HCT116 (cell line): ENCODE measurements around the gene CPM.

Experiments used
- CTCF ChIP-seq, 3 experiments: fragments of 200-600 bp in 1 of 3; sonication (generic) in 1 of 3; IDR thresholded peaks in 2 of 3; conservative IDR thresholded peaks in 1 of 3; 2 replicates each; pipeline ENCODE4 v1.5.1; 2012 to 2017; ENCODE audit warnings: low read depth in 2 of 3, low read length in 2 of 3, antibody characterized with exemption in 1 of 3, borderline replicate concordance in 1 of 3, control low read depth in 1 of 3, mild to moderate bottlenecking in 1 of 3, mixed read lengths in 1 of 3, mixed run types in 1 of 3, moderate library complexity in 1 of 3; ENCODE audit not compliant: insufficient read depth in 1 of 3
- EZH2 ChIP-seq: fragments of 200-600 bp; sonication (generic); IDR thresholded peaks from 2 replicates; pipeline ENCODE4 v1.6.1; 2017; ENCODE audit warnings: antibody characterized with exemption, mixed run types
- FOSL1 ChIP-seq: IDR thresholded peaks from 2 replicates; pipeline ENCODE4 v1.6.1; 2012; ENCODE audit warnings: low read depth
- MAX ChIP-seq: IDR thresholded peaks from 2 replicates; pipeline ENCODE4 v1.6.1; 2012
- POLR2A ChIP-seq: IDR thresholded peaks from 2 replicates; pipeline ENCODE4 v1.7.0; 2011; ENCODE audit warnings: borderline replicate concordance; ENCODE audit not compliant: insufficient read depth, insufficient read length; ENCODE audit errors: extremely low read depth
- POLR2AphosphoS5 ChIP-seq: IDR thresholded peaks from 2 replicates; pipeline ENCODE4 v1.6.1; 2011; ENCODE audit warnings: mild to moderate bottlenecking, low read depth, low read length, moderate library complexity
- RAD21 ChIP-seq: IDR thresholded peaks from 2 replicates; pipeline ENCODE4 v1.6.1; 2012; ENCODE audit warnings: low read depth, mild to moderate bottlenecking
- SIN3A ChIP-seq: IDR thresholded peaks from 2 replicates; pipeline ENCODE4 v1.6.1; 2012; ENCODE audit warnings: low read depth
- ZNF274 ChIP-seq: fragments of 200-500 bp; sonication (Bioruptor generic); IDR thresholded peaks from 2 replicates; pipeline ENCODE4 v1.6.1; 2014; ENCODE audit warnings: mild to moderate bottlenecking, low read depth, low read length, inconsistent platforms

GRCh38 chr12:68958322-68958721, 25.4 kb upstream of the CPM start:
- TF ChIP-seq CTCF (IDR thresholded peaks at IDR 0.05 in 2 of 3, conservative IDR thresholded peaks at IDR 0.05 in 1 of 3; ENCODE audit: borderline replicate concordance in 1 of 3, insufficient read depth in 1 of 3, low read depth in 2 of 3, low read length in 2 of 3) (no peak), POLR2AphosphoS5 (no peak), FOSL1 (no peak), ZNF274 (no peak), MAX (no peak), POLR2A (no peak), EZH2 (no peak), RAD21 (no peak), SIN3A (no peak)
